K562 (cell line): ENCODE data around the gene NKIRAS2. TPM values are rescaled to one million over a fixed set of nuclear protein-coding genes. Genes with fewer than 3 reads are reported as not detected.

Experiments
- BRD4 ChIP-seq: fragments of 200-600 bp; sonication (generic); IDR thresholded peaks from 2 replicates; pipeline ENCODE4 v1.6.1; 2017; ENCODE audit warnings: inconsistent platforms
- MYBL2 ChIP-seq, 2 experiments: fragments of 450-650 bp in 1 of 2; sonication (generic) in 1 of 2; formaldehyde crosslinking in 1 of 2; IDR thresholded peaks; 2 replicates each; pipeline versions ENCODE4 v1.6.1 to v1.8.1; 2017 to 2022; ENCODE audit warnings: borderline replicate concordance in 1 of 2, inconsistent platforms in 1 of 2, low read depth in 1 of 2, mild to moderate bottlenecking in 1 of 2, missing genetic modification reagents in 1 of 2, moderate library complexity in 1 of 2
- polyA plus RNA-seq, 8 experiments: library from polyadenylated mRNA; depleted of rRNA in 4 of 8; stranded (reverse) in 5 of 8; unstranded in 3 of 8; fragments of >200 nt; fragmentation: Nextera tagmentation in 2 of 8; fragmentation: Illumina TruSeq in 1 of 8; extraction: Ambion mirVana in 2 of 8; extraction: Trizol in 1 of 8; gene quantifications; 2 replicates each; pipeline versions ENCODE4 v1.2.1 to v1.2.3, GENCODE V29; 2011 to 2014; ENCODE audit warnings: inconsistent platforms in 1 of 8, missing spikeins in 1 of 8
- total RNA-seq, 7 experiments: library from RNA; depleted of rRNA in 6 of 7; stranded (reverse); fragments of >200 nt in 6 of 7; fragmentation: Illumina TruSeq in 2 of 7; extraction: Trizol in 2 of 7; gene quantifications; 2 replicates each; pipeline versions ENCODE4 v1.2.1 to v1.2.3, GENCODE V29; 2011 to 2021; ENCODE audit warnings: low replicate concordance in 1 of 7
- TF ChIP-seq, protein P1 (sequence below): fragments of 200-800 bp; sonication (Bioruptor generic); IDR thresholded peaks from 2 replicates; pipeline ENCODE4 v1.6.1; 2016; ENCODE audit warnings: missing genetic modification characterization, missing compliant biosample characterization

NKIRAS2 gene
- total and polyA plus RNA-seq, 9 of the 15 experiments (the other 6 are each of a cell fraction or from before 2014, with no cell fraction given), result 10.1 to 65.5 (median 29.8) TPM

DNA sequence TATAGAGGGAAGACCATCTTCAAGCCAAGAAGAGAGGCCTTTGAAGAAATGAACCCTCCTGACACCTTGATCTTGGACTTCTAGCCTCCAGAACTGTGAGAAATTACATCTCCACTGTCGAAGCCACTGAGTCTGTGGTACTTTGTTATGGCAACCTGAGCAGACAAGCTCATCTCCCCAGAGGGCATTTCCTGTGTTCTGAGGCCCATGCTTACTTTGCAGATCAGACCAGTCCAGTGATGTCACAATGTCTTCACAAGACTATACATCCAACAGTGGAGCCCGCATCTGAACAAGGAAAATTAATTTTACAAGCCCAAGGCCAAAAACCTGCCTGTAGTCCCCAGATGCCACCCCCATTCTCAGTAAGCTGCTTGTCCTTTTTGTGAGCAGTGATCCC lies 45.3 kb downstream of the NKIRAS2 start (continued):
- TF ChIP-seq MYBL2 (IDR thresholded peaks at IDR 0.05; ENCODE audit: low read depth) (no peak), MYBL2 (CRISPR knock-in tag; IDR thresholded peaks at IDR 0.05; ENCODE audit: borderline replicate concordance) (no peak), BRD4 (no peak)
- TF ChIP-seq, protein P1, sequence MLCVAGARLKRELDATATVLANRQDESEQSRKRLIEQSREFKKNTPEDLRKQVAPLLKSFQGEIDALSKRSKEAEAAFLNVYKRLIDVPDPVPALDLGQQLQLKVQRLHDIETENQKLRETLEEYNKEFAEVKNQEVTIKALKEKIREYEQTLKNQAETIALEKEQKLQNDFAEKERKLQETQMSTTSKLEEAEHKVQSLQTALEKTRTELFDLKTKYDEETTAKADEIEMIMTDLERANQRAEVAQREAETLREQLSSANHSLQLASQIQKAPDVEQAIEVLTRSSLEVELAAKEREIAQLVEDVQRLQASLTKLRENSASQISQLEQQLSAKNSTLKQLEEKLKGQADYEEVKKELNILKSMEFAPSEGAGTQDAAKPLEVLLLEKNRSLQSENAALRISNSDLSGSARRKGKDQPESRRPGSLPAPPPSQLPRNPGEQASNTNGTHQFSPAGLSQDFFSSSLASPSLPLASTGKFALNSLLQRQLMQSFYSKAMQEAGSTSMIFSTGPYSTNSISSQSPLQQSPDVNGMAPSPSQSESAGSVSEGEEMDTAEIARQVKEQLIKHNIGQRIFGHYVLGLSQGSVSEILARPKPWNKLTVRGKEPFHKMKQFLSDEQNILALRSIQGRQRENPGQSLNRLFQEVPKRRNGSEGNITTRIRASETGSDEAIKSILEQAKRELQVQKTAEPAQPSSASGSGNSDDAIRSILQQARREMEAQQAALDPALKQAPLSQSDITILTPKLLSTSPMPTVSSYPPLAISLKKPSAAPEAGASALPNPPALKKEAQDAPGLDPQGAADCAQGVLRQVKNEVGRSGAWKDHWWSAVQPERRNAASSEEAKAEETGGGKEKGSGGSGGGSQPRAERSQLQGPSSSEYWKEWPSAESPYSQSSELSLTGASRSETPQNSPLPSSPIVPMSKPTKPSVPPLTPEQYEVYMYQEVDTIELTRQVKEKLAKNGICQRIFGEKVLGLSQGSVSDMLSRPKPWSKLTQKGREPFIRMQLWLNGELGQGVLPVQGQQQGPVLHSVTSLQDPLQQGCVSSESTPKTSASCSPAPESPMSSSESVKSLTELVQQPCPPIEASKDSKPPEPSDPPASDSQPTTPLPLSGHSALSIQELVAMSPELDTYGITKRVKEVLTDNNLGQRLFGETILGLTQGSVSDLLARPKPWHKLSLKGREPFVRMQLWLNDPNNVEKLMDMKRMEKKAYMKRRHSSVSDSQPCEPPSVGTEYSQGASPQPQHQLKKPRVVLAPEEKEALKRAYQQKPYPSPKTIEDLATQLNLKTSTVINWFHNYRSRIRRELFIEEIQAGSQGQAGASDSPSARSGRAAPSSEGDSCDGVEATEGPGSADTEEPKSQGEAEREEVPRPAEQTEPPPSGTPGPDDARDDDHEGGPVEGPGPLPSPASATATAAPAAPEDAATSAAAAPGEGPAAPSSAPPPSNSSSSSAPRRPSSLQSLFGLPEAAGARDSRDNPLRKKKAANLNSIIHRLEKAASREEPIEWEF (CRISPR knock-in tag), result no peak
